ENCODE data around the gene SLC38A10. TPM values are rescaled to one million over a fixed set of nuclear protein-coding genes. Genes with fewer than 3 reads are reported as not detected.

SLC38A10 gene
- total RNA-seq, 1 experiment from 2014 or later, result 109 TPM

- TF ChIP-seq SIN3A (IDR thresholded peaks at IDR 0.05; ENCODE audit: low read depth) (no peak), EZH2phosphoT487 (IDR thresholded peaks at IDR 0.05; ENCODE audit: borderline replicate concordance) (no peak), JUND (IDR thresholded peaks at IDR 0.05) (no peak)
These were observed 14.5 kb downstream of the SLC38A10 start (continued) for GRCh38 chr17:81280571-81280970.

DNA sequence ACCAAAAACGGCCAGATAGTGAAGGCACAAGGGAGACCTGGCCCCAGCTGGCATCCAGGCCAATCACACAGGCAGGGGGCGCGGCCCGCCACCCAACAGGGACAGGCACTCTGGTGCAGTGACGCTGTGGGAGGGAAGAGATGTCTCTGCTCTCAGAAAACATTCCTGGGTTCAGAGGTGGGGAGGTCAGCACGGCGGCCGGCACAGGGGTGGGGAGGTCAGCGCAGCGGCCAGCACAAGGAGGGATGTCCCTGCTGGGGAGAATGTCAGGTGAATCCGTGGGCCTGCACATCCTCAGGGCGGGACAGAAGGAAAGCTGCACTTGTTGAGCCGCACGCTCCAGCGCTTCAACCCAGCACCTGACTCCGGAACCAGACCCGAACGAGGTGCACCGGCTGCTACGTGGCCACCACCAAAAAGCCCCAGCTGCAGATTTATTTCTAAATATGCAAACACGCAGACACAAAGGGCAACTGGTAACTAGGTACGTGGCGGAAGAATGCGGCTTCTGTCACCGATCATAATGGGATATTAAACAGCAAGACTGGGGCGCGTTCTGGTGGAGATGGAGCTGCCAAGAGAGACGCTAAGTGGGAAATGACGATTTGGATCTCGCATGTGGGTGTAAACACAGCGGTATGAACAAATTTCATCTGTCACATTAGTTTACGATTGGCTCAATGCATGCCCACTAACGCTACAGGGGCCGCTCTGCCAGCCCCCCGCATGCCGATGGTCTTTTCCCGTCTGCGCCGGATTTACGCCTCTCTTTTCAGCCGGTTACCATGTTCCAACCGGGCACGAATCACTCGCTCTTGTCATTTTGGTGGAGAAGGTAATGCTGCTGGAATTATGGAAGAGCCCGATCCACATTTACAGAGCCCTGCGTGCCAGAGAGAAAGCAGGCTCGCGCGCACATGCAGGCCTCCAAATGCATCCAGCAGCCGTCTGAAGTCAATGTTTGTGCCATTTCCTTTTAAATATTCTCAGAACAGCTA, 15.5 kb downstream of the SLC38A10 start:
- H3K27me3 ChIP-seq (ENCODE audit: insufficient read depth, low read length), result no peaks in the 10 kb centered on the region
- H3K4me2 ChIP-seq (ENCODE audit: low read length), result no peak overlapping the region
- no peak overlapping the region for H2AFZ ChIP-seq (ENCODE audit: low read depth, low read length, poor library complexity, severe bottlenecking)
- H3K9me2 ChIP-seq (ENCODE audit: insufficient read depth), result no peaks in the 10 kb centered on the region
- no peak overlapping the region for H3K4me3 ChIP-seq (replicated peaks in 1 of 2; ENCODE audit: low read depth in 1 of 2, low read length in 2 of 2)
- peaks cover 18% of the 10 kb centered on the region; the same call in 1 of the 2 replicates for H3K79me2 ChIP-seq (ENCODE audit: insufficient read depth, low read length)
- intact Hi-C loops (cut with micrococcal nuclease), result no loop called here
- H3K36me3 ChIP-seq (ENCODE audit: control insufficient read depth in 1 of 2, insufficient read depth in 2 of 2, low read length in 2 of 2), result peaks cover 41 to 44% of the 10 kb centered on the region in 2 experiments; a peak in 3 of 4 replicates
- H3K9ac ChIP-seq (ENCODE audit: low read length), result no peak overlapping the region
- ATAC-seq, result no peak
- no peaks in the 10 kb centered on the region for H3K4me1 ChIP-seq (ENCODE audit: control insufficient read depth in 1 of 2, insufficient read depth in 2 of 2, low read length in 2 of 2)
- DNase-seq (ENCODE audit: low read depth, low spot score), result no peak
- no peaks in the 10 kb centered on the region for H3K9me3 ChIP-seq (ENCODE audit: control insufficient read depth in 1 of 2, insufficient read depth in 1 of 2, low read depth in 1 of 2, low read length in 2 of 2)
- ChIA-PET CTCF (no interaction called here), POLR2A (no interaction called here), RAD21 (ENCODE audit: low non-redundant PET in 1 of 2, low total read pairs in 2 of 2, uncharacterized antibody in 2 of 2, unreplicated experiment in 2 of 2) (no interaction called here)
- no TSS peak for BruUV-seq (replicated peaks)
- H3K27ac ChIP-seq (ENCODE audit: low read depth, low read length), result no peak overlapping the region
- H4K20me1 ChIP-seq (ENCODE audit: insufficient read depth), result no peaks in the 10 kb centered on the region
- TF ChIP-seq CBX3 (IDR thresholded peaks at IDR 0.05; ENCODE audit: low read depth) (no peak), ZBTB33 (IDR thresholded peaks at IDR 0.05; ENCODE audit: extremely low read depth, insufficient replicate concordance, low read length) (no peak), REST (IDR thresholded peaks at IDR 0.05; ENCODE audit: low read depth) (no peak)
